Measurements from ENCODE around the gene CAPN13. TPM values are rescaled to one million over a fixed set of nuclear protein-coding genes. Genes with fewer than 3 reads are reported as not detected.

The CAPN13 gene
- total and polyA plus RNA-seq, 2 experiments from 2014 or later = 0.50 to 0.94 TPM

- no peak for TF ChIP-seq ZNF114 (CRISPR knock-in tag; IDR thresholded peaks at IDR 0.05)
- no peak for TF ChIP-seq ZNF331 (CRISPR knock-in tag; IDR thresholded peaks at IDR 0.05; ENCODE audit: low read depth)
- TF ChIP-seq STAT1 (IDR thresholded peaks at IDR 0.05; ENCODE audit: unreplicated experiment) = no peak
- no peak for TF ChIP-seq NANOG (IDR thresholded peaks at IDR 0.05; ENCODE audit: borderline replicate concordance)
- no peak for TF ChIP-seq EZH2 (IDR thresholded peaks at IDR 0.05; ENCODE audit: low read depth, unreplicated experiment)
- TF ChIP-seq, protein P1, sequence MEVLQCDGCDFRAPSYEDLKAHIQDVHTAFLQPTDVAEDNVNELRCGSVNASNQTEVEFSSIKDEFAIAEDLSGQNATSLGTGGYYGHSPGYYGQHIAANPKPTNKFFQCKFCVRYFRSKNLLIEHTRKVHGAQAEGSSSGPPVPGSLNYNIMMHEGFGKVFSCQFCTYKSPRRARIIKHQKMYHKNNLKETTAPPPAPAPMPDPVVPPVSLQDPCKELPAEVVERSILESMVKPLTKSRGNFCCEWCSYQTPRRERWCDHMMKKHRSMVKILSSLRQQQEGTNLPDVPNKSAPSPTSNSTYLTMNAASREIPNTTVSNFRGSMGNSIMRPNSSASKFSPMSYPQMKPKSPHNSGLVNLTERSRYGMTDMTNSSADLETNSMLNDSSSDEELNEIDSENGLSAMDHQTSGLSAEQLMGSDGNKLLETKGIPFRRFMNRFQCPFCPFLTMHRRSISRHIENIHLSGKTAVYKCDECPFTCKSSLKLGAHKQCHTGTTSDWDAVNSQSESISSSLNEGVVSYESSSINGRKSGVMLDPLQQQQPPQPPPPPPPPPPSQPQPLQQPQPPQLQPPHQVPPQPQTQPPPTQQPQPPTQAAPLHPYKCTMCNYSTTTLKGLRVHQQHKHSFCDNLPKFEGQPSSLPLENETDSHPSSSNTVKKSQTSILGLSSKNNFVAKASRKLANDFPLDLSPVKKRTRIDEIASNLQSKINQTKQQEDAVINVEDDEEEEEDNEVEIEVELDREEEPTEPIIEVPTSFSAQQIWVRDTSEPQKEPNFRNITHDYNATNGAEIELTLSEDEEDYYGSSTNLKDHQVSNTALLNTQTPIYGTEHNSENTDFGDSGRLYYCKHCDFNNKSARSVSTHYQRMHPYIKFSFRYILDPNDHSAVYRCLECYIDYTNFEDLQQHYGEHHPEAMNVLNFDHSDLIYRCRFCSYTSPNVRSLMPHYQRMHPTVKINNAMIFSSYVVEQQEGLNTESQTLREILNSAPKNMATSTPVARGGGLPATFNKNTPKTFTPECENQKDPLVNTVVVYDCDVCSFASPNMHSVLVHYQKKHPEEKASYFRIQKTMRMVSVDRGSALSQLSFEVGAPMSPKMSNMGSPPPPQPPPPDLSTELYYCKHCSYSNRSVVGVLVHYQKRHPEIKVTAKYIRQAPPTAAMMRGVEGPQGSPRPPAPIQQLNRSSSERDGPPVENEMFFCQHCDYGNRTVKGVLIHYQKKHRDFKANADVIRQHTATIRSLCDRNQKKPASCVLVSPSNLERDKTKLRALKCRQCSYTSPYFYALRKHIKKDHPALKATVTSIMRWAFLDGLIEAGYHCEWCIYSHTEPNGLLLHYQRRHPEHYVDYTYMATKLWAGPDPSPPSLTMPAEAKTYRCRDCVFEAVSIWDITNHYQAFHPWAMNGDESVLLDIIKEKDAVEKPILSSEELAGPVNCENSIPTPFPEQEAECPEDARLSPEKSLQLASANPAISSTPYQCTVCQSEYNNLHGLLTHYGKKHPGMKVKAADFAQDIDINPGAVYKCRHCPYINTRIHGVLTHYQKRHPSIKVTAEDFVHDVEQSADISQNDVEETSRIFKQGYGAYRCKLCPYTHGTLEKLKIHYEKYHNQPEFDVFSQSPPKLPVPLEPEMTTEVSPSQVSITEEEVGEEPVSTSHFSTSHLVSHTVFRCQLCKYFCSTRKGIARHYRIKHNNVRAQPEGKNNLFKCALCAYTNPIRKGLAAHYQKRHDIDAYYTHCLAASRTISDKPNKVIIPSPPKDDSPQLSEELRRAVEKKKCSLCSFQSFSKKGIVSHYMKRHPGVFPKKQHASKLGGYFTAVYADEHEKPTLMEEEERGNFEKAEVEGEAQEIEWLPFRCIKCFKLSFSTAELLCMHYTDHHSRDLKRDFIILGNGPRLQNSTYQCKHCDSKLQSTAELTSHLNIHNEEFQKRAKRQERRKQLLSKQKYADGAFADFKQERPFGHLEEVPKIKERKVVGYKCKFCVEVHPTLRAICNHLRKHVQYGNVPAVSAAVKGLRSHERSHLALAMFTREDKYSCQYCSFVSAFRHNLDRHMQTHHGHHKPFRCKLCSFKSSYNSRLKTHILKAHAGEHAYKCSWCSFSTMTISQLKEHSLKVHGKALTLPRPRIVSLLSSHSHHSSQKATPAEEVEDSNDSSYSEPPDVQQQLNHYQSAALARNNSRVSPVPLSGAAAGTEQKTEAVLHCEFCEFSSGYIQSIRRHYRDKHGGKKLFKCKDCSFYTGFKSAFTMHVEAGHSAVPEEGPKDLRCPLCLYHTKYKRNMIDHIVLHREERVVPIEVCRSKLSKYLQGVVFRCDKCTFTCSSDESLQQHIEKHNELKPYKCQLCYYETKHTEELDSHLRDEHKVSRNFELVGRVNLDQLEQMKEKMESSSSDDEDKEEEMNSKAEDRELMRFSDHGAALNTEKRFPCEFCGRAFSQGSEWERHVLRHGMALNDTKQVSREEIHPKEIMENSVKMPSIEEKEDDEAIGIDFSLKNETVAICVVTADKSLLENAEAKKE (CRISPR knock-in tag; IDR thresholded peaks at IDR 0.05) = no peak
Measured at GRCh38 chr2:30684516-30684915, 122.7 kb downstream of the CAPN13 start (continued).

DNA sequence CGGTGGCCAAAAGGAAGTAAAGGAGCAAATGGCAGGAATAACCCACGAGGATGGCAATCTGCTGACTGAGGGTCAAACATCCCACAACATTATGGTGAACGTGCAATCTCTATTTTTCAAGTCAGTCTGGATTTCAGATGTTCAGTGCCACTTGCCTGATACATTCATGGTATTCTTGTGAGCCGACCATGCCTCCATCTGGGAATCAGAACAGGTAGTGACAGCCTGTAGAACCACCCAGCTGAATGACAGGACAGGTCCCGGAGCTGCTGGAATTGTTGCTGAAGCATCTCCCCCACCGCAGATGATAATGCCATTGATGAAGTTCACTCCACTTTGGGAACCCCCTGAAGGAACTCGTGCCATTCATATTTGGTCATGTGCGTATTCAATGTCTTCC, 123.2 kb downstream of the CAPN13 start:
- Mint-ChIP-seq H3K4me1 (peaks cover 3% of the 10 kb centered on the region; the same call in 2 of the 3 replicates), H3K27me3 (ENCODE audit: insufficient read depth, low read depth, poor library complexity) (peaks cover 2% of the 10 kb centered on the region), H3K4me3 (no peak overlapping the region), H3K27ac (no peak overlapping the region), H3K9me3 (no peaks in the 10 kb centered on the region), H3K36me3 (ENCODE audit: low read depth) (no peaks in the 10 kb centered on the region)
- Histone ChIP-seq H2AFZ (no peak overlapping the region), H3K27me3 (ENCODE audit: insufficient read depth) (no peaks in the 10 kb centered on the region), H3F3A (replicated peaks; ENCODE audit: low read depth) (no peaks in the 10 kb centered on the region), H3K4me3 (no peak overlapping the region), H3K4me2 (no peak overlapping the region), H3K27ac (ENCODE audit: low read depth) (no peak overlapping the region), H4K20me1 (replicated peaks; ENCODE audit: insufficient read depth) (no peaks in the 10 kb centered on the region), H3K9me2 (ENCODE audit: insufficient read depth) (no peaks in the 10 kb centered on the region), H3K36me3 (ENCODE audit: insufficient read depth) (no peaks in the 10 kb centered on the region), H3K4me1 (ENCODE audit: insufficient read depth) (no peaks in the 10 kb centered on the region), H3K79me2 (replicated peaks; ENCODE audit: insufficient read depth) (no peaks in the 10 kb centered on the region)
- no peak for ATAC-seq
- no peak for DNase-seq (ENCODE audit: low spot score)
- no peak for TF ChIP-seq ETS1 (IDR thresholded peaks at IDR 0.05)
- TF ChIP-seq EZH2phosphoT487 (IDR thresholded peaks at IDR 0.05; ENCODE audit: unreplicated experiment) = no peak
- TF ChIP-seq, protein P1 (CRISPR knock-in tag; IDR thresholded peaks at IDR 0.05) = no peak
- TF ChIP-seq JUNB (IDR thresholded peaks at IDR 0.05; ENCODE audit: unreplicated experiment) = no peak
- no peak for TF ChIP-seq ZNF331 (CRISPR knock-in tag; IDR thresholded peaks at IDR 0.05; ENCODE audit: low read depth)
